GM12892 (cell line): ENCODE measurements around the gene VARS2.

Experiments used
- POLR2A ChIP-seq: IDR thresholded peaks from 2 replicates; pipeline ENCODE4 v1.6.1; 2011; ENCODE audit warnings: low read depth, low read length, control low read depth
- POLR2AphosphoS5 ChIP-seq: IDR thresholded peaks from 2 replicates; pipeline ENCODE4 v1.6.1; 2011; ENCODE audit warnings: low read depth, low read length, control low read depth
- TAF1 ChIP-seq: IDR thresholded peaks from 2 replicates; pipeline ENCODE4 v1.6.1; 2011; ENCODE audit warnings: low read depth, mild to moderate bottlenecking, control low read depth, low read length, borderline replicate concordance

GRCh38 chr6:30913721-30914075, 340 bp upstream of the VARS2 start:
- TF ChIP-seq POLR2AphosphoS5 (no peak), POLR2A (no peak), TAF1 (no peak)
